OCI-LY3 (cell line): ENCODE results near the gene LRCH3.

ENCODE experiments used
- EZH2phosphoT487 ChIP-seq: fragments of 200-600 bp; shearing (Covaris generic); IDR thresholded peaks from 2 replicates; pipeline ENCODE4 v1.6.1; 2018; ENCODE audit warnings: antibody characterized with exemption, mixed run types, low read depth
- TF ChIP-seq, protein P1 (sequence below): fragments of 200-600, 300-600 bp; sonication (generic); IDR thresholded peaks from 2 replicates; pipeline ENCODE4 v1.5.1; 2014; ENCODE audit warnings: antibody characterized with exemption, low read length, low read depth

DNA sequence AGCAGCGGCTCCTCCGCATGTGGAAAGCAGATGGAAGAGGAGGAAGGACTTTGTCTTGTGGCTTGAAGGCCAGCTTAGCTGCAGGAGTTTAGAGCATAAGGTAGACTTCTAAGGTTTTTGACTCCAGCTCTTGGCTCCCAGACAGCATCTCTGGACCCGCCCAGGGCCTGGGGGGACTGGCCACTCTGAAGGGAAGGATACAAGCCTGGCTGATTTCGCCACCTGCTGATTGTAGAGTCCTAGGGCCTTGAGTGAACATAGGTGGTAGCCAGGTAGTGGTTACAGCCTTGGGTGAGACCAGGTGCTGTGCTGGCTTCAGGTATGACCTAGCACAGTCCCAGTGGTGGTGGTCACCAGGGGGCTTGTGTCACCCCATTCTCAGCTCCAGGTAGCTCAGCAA lies 110.6 kb downstream of the LRCH3 start:
- TF ChIP-seq, protein P1, sequence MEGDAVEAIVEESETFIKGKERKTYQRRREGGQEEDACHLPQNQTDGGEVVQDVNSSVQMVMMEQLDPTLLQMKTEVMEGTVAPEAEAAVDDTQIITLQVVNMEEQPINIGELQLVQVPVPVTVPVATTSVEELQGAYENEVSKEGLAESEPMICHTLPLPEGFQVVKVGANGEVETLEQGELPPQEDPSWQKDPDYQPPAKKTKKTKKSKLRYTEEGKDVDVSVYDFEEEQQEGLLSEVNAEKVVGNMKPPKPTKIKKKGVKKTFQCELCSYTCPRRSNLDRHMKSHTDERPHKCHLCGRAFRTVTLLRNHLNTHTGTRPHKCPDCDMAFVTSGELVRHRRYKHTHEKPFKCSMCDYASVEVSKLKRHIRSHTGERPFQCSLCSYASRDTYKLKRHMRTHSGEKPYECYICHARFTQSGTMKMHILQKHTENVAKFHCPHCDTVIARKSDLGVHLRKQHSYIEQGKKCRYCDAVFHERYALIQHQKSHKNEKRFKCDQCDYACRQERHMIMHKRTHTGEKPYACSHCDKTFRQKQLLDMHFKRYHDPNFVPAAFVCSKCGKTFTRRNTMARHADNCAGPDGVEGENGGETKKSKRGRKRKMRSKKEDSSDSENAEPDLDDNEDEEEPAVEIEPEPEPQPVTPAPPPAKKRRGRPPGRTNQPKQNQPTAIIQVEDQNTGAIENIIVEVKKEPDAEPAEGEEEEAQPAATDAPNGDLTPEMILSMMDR, result no peak
- TF ChIP-seq EZH2phosphoT487, result no peak
